Measurements from ENCODE around the gene PHACTR2.
"Not testable (repeated sequence)": the region's sequence is repeated elsewhere in the genome, so short reads cannot be mapped to it uniquely, and the experiment has no call there.

PHACTR2 gene

GRCh38 chr6:143647191-143647590 lies 30.6 kb upstream of the PHACTR2 start:
- TF ChIP-seq CTCF (IDR thresholded peaks at IDR 0.05; ENCODE audit: low read depth, low read length, missing control alignments) = no peak
- no peak for DNase-seq (ENCODE audit: low read depth)
- no peak overlapping the region for H3K4me3 ChIP-seq (ENCODE audit: low read depth, low read length)

- DNase-seq (ENCODE audit: low read depth) = no peak
- TF ChIP-seq CTCF (IDR thresholded peaks at IDR 0.05; ENCODE audit: low read depth, low read length, missing control alignments) = no peak
- H3K4me3 ChIP-seq (ENCODE audit: low read depth, low read length) = no peak overlapping the region
These were observed 30.0 kb upstream of the PHACTR2 start for GRCh38 chr6:143647732-143648131.

- DNase-seq (ENCODE audit: low read depth); H3K4me3 ChIP-seq (ENCODE audit: low read depth, low read length): not testable (repeated sequence)
These were observed 28.4 kb upstream of the PHACTR2 start for GRCh38 chr6:143649319-143649718.

GRCh38 chr6:143651328-143651727 lies 26.4 kb upstream of the PHACTR2 start:
- DNase-seq (ENCODE audit: low read depth); H3K4me3 ChIP-seq (ENCODE audit: low read depth, low read length): not testable (repeated sequence)

- no peak for DNase-seq (ENCODE audit: low read depth)
- TF ChIP-seq CTCF (IDR thresholded peaks at IDR 0.05; ENCODE audit: low read depth, low read length, missing control alignments) = no peak
These were observed 24.9 kb upstream of the PHACTR2 start for GRCh38 chr6:143652841-143653331.

GRCh38 chr6:143655541-143655940 lies 22.2 kb upstream of the PHACTR2 start:
- no peak for DNase-seq (ENCODE audit: low read depth)
- no peak for TF ChIP-seq CTCF (IDR thresholded peaks at IDR 0.05; ENCODE audit: low read depth, low read length, missing control alignments)
- no peak overlapping the region for H3K4me3 ChIP-seq (ENCODE audit: low read depth, low read length)

More at GRCh38 chr6:143652841-143653331, 24.9 kb upstream of the PHACTR2 start:
- H3K4me3 ChIP-seq (ENCODE audit: low read depth, low read length) = no peak overlapping the region

- DNase-seq (ENCODE audit: low read depth) = no peak
- H3K4me3 ChIP-seq (ENCODE audit: low read depth, low read length) = no peak overlapping the region
- TF ChIP-seq CTCF (IDR thresholded peaks at IDR 0.05; ENCODE audit: low read depth, low read length, missing control alignments) = no peak
These were observed 21.7 kb upstream of the PHACTR2 start for GRCh38 chr6:143656026-143656425.

GRCh38 chr6:143657809-143658208 lies 20.0 kb upstream of the PHACTR2 start:
- TF ChIP-seq CTCF (IDR thresholded peaks at IDR 0.05; ENCODE audit: low read depth, low read length, missing control alignments) = no peak
- H3K4me3 ChIP-seq (ENCODE audit: low read depth, low read length) = no peak overlapping the region
- no peak for DNase-seq (ENCODE audit: low read depth)

- not testable (repeated sequence) for H3K4me3 ChIP-seq (ENCODE audit: low read depth, low read length); DNase-seq (ENCODE audit: low read depth)
These were observed 17.6 kb upstream of the PHACTR2 start for GRCh38 chr6:143660170-143660569.

All from GM12864 (cell line).